ENCODE measurements around the gene ITGA11.

GRCh38 chr15:68371160-68371559 lies 60.8 kb downstream of the ITGA11 start:
- TF ChIP-seq, protein P1, sequence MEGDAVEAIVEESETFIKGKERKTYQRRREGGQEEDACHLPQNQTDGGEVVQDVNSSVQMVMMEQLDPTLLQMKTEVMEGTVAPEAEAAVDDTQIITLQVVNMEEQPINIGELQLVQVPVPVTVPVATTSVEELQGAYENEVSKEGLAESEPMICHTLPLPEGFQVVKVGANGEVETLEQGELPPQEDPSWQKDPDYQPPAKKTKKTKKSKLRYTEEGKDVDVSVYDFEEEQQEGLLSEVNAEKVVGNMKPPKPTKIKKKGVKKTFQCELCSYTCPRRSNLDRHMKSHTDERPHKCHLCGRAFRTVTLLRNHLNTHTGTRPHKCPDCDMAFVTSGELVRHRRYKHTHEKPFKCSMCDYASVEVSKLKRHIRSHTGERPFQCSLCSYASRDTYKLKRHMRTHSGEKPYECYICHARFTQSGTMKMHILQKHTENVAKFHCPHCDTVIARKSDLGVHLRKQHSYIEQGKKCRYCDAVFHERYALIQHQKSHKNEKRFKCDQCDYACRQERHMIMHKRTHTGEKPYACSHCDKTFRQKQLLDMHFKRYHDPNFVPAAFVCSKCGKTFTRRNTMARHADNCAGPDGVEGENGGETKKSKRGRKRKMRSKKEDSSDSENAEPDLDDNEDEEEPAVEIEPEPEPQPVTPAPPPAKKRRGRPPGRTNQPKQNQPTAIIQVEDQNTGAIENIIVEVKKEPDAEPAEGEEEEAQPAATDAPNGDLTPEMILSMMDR (conservative IDR thresholded peaks at IDR 0.05; ENCODE audit: low read length), result no peak
- no peak for TF ChIP-seq EZH2phosphoT487 (IDR thresholded peaks at IDR 0.05; ENCODE audit: borderline replicate concordance, low read depth, low read length)
